Right atrium auricular region (tissue), 2 donors: ENCODE measurements around the gene RHEX. TPM values are rescaled to one million over a fixed set of nuclear protein-coding genes. Genes with fewer than 3 reads are reported as not detected.

ENCODE experiments used
- DNase-seq: peaks from one replicate; pipeline ENCODE4 v3.0.0-alpha.2; 2019; ENCODE audit warnings: low spot score
- H3K27ac ChIP-seq, 2 donors: fragments of 200-600 bp; sonication (generic); 1 replicate in 1 of 2; 2 replicates in 1 of 2; pipeline ENCODE4 v1.5.1; 2016 to 2019
- H3K27me3 ChIP-seq, 2 donors: fragments of 200-600 bp; sonication (generic); one replicate each; pipeline versions ENCODE4 v1.5.1 to v1.6.0; 2017 to 2019
- H3K36me3 ChIP-seq: fragments of 200-600 bp; sonication (generic); one replicate; pipeline ENCODE4 v1.5.1; 2016
- H3K4me1 ChIP-seq, 2 donors: fragments of 200-600 bp; sonication (generic); one replicate each; pipeline versions ENCODE4 v1.5.1 to v1.6.0; 2017 to 2019
- H3K4me3 ChIP-seq, 2 donors: fragments of 200-600 bp; sonication (generic); 1 replicate in 1 of 2; 2 replicates in 1 of 2; pipeline ENCODE4 v1.5.1; 2017 to 2019; ENCODE audit warnings: mild to moderate bottlenecking in 1 of 2, moderate library complexity in 1 of 2
- H3K9me3 ChIP-seq, 2 donors: fragments of 200-600 bp; sonication (generic); one replicate each; pipeline ENCODE4 v1.5.1; 2019
- total RNA-seq, 2 donors: library from RNA; depleted of rRNA; stranded (reverse); fragments of >200 nt; gene quantifications; one replicate each; pipeline ENCODE4 v1.1.0, GENCODE V29; 2016
- TF ChIP-seq, protein P1 (sequence below), 2 donors: fragments of 200-600 bp; sonication (generic); IDR thresholded peaks; one replicate each; pipeline ENCODE4 v1.5.1; 2019; ENCODE audit warnings: antibody characterized with exemption in 2 of 2

RHEX gene
- total RNA-seq, 2 donors from 2014 or later, result not detected

DNA sequence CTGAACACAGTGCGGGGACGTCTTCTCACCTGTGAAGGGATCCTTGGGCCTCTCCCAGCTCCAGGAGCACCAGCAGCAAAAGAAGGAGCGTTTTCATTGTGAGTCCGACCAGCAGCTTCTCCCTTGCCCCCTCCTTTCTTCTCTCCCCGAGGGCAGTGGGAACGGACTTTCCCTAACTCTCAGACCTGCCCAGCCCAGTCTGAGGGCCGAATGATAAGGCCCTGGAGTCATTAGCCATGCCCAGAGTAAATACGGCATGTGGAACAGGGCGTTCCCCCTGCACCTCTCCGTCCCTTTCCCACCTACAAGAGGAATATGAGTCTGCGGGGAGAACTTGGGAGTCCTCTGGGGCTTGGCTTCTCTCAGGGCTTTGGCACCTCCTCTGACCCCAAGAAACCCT lies 29.3 kb upstream of the RHEX start, which contains the start of gene CTSE:
CTSE (minus strand) TSS at position 201 of the 400 bp plus-strand sequence; CDS start at position 97, 104 bp downstream.
- no peaks in the 10 kb centered on the region for H3K36me3 ChIP-seq
- no peak within 1 kb of the TSS for H3K27ac ChIP-seq
- H3K4me3 ChIP-seq, result no peak within 1 kb of the TSS
- no peaks in the 10 kb centered on the region for H3K4me1 ChIP-seq
- TF ChIP-seq, protein P1, sequence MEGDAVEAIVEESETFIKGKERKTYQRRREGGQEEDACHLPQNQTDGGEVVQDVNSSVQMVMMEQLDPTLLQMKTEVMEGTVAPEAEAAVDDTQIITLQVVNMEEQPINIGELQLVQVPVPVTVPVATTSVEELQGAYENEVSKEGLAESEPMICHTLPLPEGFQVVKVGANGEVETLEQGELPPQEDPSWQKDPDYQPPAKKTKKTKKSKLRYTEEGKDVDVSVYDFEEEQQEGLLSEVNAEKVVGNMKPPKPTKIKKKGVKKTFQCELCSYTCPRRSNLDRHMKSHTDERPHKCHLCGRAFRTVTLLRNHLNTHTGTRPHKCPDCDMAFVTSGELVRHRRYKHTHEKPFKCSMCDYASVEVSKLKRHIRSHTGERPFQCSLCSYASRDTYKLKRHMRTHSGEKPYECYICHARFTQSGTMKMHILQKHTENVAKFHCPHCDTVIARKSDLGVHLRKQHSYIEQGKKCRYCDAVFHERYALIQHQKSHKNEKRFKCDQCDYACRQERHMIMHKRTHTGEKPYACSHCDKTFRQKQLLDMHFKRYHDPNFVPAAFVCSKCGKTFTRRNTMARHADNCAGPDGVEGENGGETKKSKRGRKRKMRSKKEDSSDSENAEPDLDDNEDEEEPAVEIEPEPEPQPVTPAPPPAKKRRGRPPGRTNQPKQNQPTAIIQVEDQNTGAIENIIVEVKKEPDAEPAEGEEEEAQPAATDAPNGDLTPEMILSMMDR (IDR thresholded peaks at IDR 0.05), result no peak
- DNase-seq, result no peak
- no peaks in the 10 kb centered on the region for H3K27me3 ChIP-seq
- H3K9me3 ChIP-seq, result no peaks in the 10 kb centered on the region

DNA sequence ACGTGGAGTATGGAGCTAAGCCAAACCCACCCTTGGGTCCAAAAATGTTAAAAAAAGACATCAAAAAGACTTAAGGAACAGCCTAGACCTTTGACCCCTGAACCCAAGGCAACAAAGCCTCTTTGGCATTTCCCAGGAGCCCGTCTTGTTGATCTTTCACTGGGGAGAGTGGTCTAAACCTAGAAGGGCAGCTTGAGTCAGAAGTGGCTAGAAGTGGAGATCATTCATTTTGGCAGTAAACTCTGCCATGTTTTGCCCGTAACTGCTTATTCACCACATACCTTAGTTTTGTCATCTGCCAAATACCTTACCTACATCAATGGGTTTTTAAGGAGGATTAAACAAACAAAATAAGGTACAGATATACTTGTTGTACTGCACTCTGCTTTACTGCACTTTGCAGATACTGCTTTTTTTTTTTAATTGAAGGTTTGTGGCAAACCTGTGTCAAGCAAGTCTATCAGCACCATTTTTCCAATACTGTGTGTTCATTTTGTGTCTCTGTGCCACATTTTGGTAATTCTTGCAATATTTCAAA lies 27.6 kb upstream of the RHEX start:
- no peaks in the 10 kb centered on the region for H3K27me3 ChIP-seq
- DNase-seq, result no peak
- H3K36me3 ChIP-seq, result no peaks in the 10 kb centered on the region
- H3K27ac ChIP-seq, result no peak overlapping the region
- no peaks in the 10 kb centered on the region for H3K4me1 ChIP-seq
- H3K4me3 ChIP-seq, result no peak overlapping the region
- TF ChIP-seq, protein P1 (IDR thresholded peaks at IDR 0.05), result no peak
- H3K9me3 ChIP-seq, result no peaks in the 10 kb centered on the region

DNA sequence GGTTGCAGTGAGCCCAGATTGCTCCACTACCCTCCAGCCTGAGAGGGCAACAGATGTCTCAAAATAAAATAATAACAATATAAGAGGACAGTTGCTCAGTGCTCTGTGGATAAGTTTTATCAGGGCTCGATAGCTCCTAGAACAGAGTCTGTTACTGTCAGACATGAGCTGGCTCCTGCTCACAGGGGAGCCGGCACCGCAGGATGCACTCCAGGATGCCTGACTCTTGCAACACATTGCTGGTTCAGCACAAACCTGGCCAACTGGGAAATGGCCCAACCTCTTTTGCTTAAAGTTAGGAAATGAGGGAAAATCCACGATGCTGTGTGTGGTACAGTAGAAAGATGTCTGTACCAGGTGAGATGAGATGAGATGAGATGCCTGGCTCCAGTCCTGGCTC lies 23.5 kb upstream of the RHEX start:
- H3K4me1 ChIP-seq, result no peaks in the 10 kb centered on the region
- TF ChIP-seq, protein P1 (IDR thresholded peaks at IDR 0.05), result no peak
- no peak for DNase-seq

DNA sequence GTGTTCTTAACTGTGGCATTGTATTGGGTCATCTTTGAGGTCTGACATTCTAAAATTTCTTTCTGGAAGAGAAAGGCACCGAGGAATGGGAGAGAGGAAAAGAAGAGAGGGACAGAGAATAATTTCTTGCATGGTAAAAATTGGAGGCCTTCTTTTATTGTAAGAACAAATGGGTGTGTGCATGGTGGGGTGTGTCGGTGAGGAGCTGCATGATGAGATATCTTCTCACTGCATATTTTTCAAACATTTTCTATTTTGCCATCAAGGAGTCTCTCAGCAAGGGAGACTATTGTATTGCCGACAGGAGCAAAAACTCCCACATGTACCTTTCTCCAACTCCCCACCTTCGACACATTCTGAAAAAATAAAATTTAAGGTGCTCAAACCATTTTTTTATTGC lies 22.8 kb upstream of the RHEX start:
- H3K4me3 ChIP-seq, result no peak overlapping the region
- H3K9me3 ChIP-seq, result no peaks in the 10 kb centered on the region
- no peak overlapping the region for H3K27ac ChIP-seq
- TF ChIP-seq, protein P1 (IDR thresholded peaks at IDR 0.05), result no peak
- no peaks in the 10 kb centered on the region for H3K4me1 ChIP-seq
- no peaks in the 10 kb centered on the region for H3K27me3 ChIP-seq
- H3K36me3 ChIP-seq, result no peaks in the 10 kb centered on the region
- no peak for DNase-seq

More for the DNA sequence above, 23.5 kb upstream of the RHEX start:
- Histone ChIP-seq H3K36me3 (no peaks in the 10 kb centered on the region), H3K4me3 (no peak overlapping the region), H3K27ac (no peak overlapping the region), H3K9me3 (no peaks in the 10 kb centered on the region), H3K27me3 (no peaks in the 10 kb centered on the region)

DNA sequence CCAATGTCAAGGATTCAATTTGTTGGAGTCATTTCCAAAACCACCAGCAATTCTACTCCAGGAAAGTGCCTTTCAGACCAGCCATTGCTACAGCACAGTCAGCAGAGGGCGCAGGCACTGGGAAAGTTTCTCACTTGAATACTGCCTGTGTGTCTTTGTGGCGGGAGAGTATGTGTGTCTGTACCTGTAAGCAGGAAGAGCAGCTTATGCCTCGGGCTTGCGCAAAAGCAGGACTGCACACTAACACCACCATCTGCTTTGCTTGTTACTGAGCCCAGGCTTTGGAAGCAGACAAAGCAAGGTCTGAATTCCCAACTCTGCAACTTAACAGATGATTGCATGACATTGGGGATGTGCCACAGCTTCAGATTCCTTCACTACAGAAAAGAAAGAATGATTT lies 22.3 kb upstream of the RHEX start:
- peak; percentile 72 for DNase-seq
- no peak overlapping the region for H3K4me3 ChIP-seq
- no peaks in the 10 kb centered on the region for H3K4me1 ChIP-seq
- no peaks in the 10 kb centered on the region for H3K36me3 ChIP-seq
- TF ChIP-seq, protein P1 (IDR thresholded peaks at IDR 0.05), result peak; percentile 59 to 78
- H3K27me3 ChIP-seq, result no peaks in the 10 kb centered on the region
- H3K9me3 ChIP-seq, result no peaks in the 10 kb centered on the region
- no peak overlapping the region for H3K27ac ChIP-seq
